Dermis blood vessel endothelial cell (primary cell): ENCODE results near the gene WDR44. TPM values are rescaled to one million over a fixed set of nuclear protein-coding genes. Genes with fewer than 3 reads are reported as not detected.
A peak's percentile ranks its signal among the peaks of the same experiment; 100 is the strongest.
"Not testable (repeated sequence)": the region's sequence is repeated elsewhere in the genome, so short reads cannot be mapped to it uniquely, and the experiment has no call there.

ENCODE experiments used
- DNase-seq: peaks from one replicate; pipeline ENCODE4 v3.0.0; 2010
- total RNA-seq: library from RNA; depleted of rRNA; stranded (reverse); fragments of >200 nt; gene quantifications from 2 replicates; pipeline ENCODE4 v1.2.3, GENCODE V29; 2014

WDR44 gene
- total RNA-seq, 1 donor from 2014 or later = 11.7 TPM

DNA sequence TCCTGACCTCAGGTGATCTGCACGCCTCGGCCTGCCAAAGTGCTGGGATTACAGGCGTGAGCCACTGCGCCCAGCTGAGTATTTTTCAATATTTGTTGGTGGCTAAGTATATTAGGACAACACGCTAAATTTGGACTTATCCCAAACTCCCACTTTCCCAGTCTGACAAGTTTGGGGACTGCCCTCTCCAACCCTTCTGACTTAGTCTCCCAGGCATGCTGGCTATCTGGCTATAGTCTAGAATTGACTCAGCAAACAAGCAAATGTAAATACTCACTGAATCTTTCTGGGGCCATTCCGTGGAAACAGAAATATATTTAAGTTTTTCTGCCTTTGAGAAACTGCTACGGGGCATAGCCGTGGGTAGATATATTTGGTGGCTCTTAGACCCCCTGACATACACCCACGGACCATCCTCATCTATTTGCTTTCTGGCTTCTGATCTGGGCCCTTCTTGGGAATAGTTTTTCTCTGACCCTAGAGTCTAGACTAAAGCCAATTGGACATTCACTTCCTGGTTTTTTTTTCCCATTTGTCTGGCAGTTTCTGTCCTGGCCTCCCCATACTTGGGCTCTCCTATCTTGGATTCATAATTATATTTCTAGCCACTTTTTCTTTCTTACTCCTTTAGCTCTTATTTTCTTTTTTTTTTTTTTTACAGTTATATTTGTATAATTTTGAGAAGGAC is 138.5 kb downstream of the WDR44 start:
- DNase-seq = no peak

DNA sequence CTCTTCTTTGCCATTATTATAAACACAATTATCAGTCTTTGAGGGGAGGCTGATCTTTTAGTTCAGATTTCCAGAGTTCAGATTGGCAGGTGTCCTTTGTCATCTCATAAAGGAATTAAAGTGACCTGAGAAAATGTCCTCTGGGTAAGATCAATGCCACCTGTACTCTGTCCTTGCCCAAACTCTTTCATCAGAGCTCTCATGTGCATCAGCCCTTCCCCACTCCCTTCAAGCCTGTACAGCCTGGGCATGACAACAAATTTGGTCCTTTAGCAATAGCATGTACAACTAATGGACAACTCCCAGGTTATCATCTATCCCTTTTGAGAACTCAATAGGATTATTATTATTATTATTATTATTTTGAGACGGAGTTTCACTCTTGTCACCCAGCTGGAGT is 140.8 kb downstream of the WDR44 start:
- not testable (repeated sequence) for DNase-seq

DNA sequence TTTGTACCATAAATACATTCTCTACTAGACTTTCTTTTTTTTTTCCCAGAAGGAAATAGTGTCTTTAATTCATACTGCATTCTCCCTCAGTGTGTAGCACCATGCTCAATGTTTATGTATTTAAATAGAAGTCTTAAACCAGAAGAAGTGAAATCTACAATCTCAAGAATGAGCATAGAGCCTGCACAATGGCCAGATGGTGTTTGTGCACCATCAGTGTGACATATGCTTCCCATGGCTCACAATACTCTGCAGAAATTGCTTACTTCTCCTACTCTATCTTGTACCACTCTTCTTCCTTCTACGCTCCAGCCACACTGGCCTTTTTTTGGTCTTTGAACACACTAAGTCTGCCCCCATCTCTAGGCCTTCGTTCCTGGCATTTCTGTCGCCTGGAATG is 147.1 kb downstream of the WDR44 start:
- no peak for DNase-seq

DNA sequence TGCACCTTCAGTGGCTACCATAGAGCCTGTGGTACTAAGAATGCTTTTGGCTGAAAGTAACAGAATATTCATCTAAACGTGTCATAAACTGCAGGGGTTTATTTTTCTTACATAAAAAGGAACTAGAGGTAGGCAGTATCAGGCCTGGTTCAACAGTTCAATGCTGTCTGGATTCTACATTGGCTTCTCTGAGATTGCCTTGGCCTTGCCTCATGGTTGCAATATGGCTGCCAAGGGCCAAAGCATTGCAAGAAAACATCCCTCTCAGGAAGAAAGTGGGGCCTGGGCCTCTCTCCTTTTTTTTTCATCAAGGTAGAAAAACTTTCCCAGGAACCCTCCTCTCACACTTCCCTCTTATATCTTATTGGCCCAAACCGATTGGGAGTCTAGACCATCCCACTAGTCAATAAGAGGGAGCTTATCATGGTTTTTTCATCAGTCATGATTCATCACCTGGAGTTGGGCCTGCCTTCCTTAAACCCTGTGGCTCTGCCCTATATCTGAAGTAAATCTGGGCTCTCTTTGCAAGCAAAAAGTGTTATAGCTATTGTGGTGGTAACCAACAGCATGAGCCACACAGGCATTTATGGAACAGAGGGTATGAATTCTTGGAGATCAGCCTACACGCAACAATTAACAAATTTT is 147.9 kb downstream of the WDR44 start:
- no peak for DNase-seq

DNA sequence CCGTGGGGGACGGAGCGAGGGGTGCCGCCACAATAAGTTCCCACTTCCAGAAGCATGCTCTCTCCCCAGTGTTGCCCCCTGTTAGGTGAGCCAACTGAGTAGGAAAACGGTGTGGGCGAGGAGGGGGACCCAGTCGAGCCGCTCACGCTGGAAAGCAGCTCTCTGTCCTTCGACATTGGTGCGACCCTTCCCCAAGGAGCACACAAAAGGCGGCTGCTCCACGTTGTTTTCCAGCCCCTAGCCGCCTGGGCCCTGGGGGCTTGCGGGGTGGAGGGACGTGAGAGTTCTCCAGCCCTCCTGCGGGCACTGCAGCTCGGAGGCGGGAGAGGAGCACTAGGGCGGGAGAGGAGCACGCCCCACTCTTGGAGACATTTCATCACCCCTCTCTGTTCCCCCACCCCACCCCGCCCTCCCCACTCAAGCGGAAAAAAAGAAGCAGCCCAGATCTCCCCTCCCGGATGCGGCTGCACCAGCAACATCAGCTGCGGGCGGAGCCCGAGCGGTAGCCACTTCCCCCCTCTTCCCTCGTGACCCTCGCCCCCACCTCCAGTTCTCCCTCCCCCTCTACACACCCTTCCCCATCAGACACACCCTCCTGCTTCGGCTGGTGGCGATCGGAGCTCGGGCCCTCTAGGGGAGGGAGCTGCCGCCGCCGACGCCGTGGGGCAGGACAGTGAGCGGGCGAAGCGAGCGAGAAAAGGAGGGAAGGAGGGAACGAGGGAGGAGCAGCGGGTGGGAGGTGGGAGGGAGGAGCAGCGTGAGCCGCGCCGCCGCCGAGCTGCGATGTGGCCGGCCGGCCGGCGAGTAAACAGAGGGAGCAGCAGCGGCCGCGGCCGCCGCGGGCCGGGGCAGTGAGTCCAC is 149.4 kb downstream of the WDR44 start, which contains the start of gene DOCK11:
Gene DOCK11, plus strand, starts transcription at position 755 of the 861 bp plus-strand sequence. CDS start 157 bp downstream, outside the sequence.
- peak; percentile 18 for DNase-seq

DNA sequence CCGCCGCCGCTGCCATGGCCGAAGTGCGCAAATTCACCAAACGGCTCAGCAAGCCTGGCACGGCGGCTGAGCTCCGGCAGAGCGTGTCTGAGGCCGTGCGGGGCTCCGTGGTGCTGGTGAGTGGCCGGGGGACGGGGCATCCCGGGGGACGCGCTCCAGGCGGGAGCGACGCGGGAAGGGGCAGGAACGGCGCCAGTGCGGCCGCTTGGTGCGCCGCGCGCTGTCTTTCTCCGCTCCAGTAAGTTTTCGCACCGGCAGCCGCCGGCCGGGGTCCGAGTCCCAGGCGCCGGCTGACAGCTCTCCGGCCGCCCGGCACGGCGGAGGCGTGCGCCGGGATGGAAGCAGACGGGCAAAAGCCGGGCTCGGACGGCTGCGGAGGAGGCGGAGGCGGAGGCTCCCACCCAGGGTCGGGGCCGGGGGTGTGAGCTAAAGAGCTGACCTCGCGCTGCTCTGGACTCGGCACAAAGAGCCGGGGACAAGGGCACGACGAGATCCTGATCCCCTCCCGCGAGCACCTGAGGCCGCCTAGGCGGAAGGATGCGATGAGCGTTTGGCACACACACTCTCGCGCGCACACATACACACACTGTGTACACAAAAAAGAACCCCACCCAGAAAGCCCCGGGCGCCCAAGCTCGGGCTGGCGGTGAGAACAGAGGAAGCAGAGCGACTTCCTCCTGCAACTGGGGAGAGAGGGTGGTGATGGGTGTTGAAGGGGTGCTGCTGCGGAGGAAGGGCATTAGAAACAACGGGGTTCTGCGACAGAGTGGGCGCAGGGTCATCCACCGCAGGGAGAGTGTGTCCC is 150.3 kb downstream of the WDR44 start:
- no peak for DNase-seq

DNA sequence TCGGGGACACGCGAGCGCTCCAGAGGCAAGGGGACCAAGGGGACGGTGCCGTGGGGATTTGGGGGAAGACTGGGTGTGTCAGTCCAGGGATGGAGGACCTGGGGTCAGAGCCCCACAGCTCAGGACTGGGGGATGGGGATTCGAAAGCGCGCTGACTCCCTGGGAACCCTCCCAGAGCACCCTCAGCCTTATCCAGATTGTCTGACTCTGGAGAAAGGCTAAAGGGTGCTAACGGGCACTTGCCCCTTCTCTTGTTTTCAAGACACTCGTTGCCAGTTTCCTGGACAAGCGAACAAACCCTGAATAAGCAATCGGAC is 150.8 kb downstream of the WDR44 start:
- DNase-seq = no peak

DNA sequence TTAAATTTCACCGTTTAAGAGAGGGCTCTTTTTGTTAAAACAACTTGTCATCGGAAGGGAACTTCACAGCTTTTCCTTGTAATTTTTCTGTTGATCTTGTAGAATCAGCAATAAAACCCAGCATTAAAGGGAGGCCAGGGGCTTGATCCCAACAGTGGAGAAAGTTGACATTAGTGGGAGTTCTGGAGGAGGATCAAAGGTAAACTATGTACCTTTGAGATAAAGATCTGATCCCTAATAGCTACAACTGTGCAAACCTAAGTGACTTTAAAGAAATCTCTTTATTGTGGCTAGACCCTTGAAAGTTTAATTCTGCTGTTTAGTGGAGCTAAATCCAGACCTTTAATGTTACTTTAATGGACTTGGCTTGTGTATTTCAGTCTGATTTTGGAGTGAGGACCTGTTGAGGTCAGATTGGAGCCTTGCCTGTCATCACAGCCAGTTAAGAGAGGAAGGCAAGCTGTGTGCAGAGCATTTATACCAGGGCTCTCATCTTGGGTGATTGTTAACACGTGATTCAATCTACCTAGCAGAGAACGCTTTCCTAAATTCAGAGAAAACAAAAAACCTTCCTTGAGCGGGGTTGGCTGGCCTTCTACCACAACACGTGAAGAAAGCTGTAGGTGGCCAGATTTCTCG is 151.4 kb downstream of the WDR44 start:
- no peak for DNase-seq

DNA sequence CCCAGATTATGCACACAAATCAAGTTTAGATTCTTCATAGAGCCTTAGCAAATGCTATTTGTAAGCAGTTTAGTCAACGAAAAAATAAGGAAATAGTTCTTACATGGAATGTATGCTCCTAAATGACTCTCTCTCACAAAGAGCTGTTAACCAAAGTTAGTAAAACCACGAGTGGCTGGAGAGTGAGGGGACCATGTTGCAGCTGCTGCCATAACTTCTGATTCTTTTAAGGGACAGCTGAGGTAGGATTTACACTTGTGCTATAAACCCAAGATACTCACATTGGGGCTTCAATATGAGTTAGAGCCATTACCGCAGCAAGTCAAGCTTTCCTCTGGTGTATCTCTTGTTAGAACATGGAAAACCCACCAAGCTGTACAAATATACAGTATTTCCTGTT is 152.4 kb downstream of the WDR44 start:
- no peak for DNase-seq

DNA sequence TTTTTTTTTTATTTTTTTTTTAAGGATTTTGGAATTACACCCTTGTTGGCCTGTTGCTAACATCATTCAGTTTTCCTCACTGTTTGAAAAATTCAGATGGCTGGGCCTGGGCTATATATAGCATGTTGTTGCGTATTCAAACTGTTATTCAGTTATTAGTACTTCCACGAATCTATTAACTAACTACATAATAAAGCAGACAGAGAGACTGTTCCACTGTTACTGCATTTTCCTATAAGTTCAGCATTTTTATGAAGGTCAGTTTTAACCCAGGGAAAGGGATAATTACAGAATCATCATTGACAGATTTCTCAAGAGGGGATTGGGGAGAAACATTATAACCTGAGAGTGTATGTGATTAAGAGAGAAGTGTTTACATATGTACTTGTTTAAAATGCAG is 152.8 kb downstream of the WDR44 start:
- DNase-seq = no peak

DNA sequence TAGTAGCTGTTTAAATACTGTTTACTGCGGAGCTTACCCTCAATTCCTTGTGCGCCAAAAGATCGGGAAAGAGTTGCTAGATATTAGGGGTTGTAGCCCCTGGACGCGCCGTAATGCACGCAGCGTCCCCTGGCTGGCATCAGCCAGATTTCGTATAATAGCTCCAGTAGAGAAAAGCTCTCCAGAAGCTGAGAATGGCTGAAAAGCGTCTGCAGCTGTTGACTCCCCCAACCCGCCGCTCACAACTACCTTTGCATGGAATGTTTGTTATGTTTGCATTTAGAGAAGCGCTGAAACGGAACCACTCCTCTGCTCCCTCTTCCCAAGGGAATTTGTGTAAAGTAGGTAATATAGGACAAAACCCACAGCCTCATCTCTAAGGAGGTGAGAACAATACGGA is 153.4 kb downstream of the WDR44 start:
- DNase-seq = no peak

Other genes starting within 250 kb of the WDR44 start
- gene KLHL13, start 229.3 kb upstream of the WDR44 start, total RNA-seq = 1.2 and 10.4 TPM in 2 replicates
- gene DOCK11, start 149.7 kb downstream of the WDR44 start, total RNA-seq = 0.42 and 0.51 TPM in 2 replicates